Activated T-helper 1 cell treated with anti-CD3 and anti-CD28 coated beads, Interleukin-2, amount 50 U/mL, for 16 hours (primary cell): ENCODE data around the gene TCIRG1.

ENCODE experiments used
- DNase-seq, 2 donors: peaks; one replicate each; pipeline ENCODE4 v3.0.0-alpha.2; 2020; ENCODE audit warnings: low read depth in 1 of 2, low spot score in 1 of 2

Gene TCIRG1

GRCh38 chr11:68050371-68050841 is 11.6 kb downstream of the TCIRG1 start:
- no peak for DNase-seq

DNA sequence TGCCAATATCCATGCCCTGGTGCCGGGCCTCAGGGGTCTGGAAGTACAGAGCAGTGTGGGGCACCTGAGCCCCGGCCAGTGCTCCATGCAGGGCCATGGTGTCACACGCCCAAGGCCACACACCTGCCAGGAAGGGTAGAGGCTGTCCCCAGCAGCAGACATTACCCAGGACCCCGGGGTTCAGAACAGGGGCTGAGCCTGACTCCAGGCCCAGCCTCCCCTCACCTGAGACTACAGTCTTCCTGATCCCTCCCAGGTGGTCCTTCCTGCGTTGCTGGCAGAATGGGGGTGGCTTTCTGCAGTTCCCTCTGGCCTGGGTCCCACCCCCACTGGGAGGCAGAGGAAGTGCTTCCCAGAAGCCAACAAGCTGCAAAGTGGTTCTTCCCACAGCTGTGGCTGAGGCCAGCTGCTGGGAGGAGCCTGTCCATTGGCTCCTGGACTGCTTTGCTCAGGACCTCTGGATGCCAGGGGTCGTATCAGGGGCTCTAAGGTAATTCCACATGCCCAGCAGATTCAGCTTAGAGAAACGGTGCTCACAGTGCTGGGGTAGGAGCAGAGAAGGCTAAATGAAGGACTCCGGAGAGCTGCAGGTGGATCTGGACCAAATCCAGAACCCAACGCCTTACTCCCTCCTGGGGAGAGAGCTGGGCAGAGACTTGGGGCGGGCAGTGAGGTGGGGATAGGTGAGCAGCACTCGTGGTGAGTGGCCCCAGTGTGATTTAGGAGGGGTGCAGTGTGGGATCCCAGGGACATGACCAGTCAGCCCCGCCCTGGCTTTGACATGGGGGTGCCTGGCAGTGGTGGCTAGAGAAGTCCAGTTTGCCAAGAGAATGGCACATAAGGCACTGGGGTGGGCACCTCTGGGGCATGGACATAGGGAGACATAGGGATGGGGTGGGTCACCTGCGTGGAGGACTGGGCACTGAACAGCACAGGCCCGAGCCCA is 12.6 kb downstream of the TCIRG1 start:
- no peak for DNase-seq

DNA sequence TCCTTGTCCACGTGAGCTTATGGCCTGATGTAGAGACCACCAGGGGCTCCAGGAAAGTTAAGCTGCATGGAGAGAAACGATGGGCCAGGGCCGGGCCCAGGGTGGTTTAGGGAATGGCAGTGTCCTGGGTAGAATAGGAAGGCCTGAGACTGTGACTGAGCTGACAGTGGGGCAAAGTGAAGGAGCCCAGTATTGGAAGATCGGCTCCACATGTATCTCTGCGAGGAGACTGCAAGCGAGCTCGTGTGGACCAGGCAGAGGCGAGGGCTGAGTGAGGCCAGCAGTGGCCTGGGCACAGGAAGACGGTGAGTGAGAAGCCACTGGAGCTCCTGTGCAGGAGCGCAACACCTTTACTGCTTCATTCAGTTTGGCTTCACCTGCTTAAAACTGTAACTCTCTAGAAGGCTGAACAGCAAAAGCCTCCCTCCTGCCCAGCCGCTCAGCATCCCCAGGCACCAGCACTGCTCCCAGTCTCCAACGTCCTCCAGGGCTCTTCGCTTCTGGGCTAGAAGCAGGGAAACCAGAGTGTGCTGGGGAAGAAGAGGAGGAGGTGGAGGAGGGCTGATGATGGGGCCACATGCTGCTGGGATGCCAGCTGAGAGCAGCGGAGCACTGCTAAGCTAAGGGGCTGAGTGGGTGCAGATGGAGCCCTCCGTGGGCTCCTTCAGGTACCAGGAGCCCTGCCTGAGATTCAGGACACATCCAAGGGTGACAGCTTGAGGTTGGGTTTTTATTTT is 13.5 kb downstream of the TCIRG1 start:
- no peak for DNase-seq

- no peak for DNase-seq
These were observed 14.3 kb downstream of the TCIRG1 start for GRCh38 chr11:68053117-68053516.

GRCh38 chr11:68053981-68054812 is 15.4 kb downstream of the TCIRG1 start:
- DNase-seq = no peak

DNA sequence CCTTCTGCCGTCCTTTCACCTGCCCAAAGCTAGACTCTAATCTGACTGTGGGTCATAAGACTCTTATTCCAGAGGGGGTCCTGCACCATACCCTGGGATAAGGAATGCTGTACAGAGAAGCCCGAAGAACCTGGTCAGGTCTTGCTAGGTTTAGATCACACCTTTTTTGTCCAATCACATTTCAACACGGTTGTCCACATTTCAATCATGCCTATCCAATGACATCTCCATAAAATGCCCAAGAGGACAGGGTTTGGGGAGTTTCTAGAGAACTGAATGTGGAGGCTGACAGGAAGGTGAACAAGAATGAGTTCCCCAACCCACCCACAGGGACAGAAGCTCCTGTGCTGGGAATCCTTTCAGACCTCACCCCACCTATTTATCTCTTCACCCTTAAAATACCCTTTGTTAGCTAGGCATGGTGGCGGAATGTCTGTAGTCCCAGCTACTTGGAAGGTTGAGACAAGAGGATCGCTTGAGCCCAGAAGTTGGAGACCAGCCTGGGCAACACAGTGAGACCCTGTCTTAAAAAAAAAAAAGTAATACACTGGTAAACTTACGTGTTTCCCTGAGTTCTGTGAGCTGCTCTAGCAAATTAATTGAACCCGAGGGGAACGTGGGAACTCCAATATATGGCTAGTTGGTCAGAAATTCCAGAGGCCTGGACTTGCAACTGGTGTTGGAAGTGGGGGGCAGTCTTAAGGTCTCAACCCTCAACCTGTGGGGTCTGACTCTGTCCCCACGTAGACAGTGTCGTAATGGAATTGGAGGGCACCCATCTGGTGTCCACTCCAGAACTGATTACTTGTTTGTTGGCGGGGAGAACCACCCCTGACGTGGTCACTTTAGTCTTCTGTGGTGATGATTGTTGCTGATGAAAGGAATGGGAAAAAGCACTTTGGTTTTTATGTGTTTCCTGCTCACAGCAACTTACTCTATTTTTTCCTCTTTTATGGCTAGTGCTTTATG is 17.8 kb downstream of the TCIRG1 start:
- DNase-seq = no peak

- no peak for DNase-seq
These were observed 19.0 kb downstream of the TCIRG1 start for GRCh38 chr11:68057807-68058206.

GRCh38 chr11:68061508-68061907 is 22.7 kb downstream of the TCIRG1 start:
- no peak for DNase-seq

DNA sequence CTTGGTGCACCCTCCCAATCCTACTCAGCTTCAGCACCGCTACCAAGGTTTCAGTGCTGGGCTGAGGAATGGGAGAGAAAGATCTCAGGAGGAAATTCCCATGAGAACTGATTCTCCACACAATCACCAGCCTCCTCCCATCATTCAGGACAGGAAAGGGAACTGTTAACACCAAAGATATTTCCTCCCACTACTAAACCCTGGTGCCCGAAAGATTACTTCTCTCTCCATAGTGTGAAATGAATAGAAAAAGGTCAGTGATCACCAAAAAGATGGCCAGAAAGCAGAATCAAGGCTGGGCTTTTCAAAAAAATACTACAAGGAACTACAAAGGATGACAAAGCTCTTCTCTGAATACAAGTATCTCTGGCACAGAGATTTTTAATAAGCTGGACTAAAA is 26.1 kb downstream of the TCIRG1 start:
- DNase-seq = no peak

GRCh38 chr11:68065841-68066240 is 27.0 kb downstream of the TCIRG1 start:
- DNase-seq = no peak

DNA sequence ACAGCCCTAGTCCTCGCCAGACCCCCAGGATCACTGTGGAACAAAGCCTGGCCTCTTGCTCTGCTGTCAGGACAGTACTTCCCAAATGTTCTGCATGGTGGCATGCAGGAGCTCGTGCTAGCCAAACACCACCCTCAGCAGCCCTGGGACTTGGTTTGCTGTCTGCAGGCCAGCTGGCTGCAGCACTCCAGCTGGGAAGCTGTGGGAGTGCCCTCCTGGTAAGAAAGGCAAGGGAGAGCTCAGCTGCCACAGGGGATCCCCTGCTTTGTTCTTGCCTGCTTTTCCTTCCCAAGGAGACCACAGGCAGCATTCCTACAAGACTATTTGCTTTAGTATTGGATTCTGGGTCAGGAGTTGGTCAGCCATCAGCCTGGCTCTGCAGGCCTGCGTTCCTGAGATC is 27.9 kb downstream of the TCIRG1 start:
- DNase-seq = no peak

- DNase-seq = no peak
These were observed 29.2 kb downstream of the TCIRG1 start for GRCh38 chr11:68067991-68068390.

DNA sequence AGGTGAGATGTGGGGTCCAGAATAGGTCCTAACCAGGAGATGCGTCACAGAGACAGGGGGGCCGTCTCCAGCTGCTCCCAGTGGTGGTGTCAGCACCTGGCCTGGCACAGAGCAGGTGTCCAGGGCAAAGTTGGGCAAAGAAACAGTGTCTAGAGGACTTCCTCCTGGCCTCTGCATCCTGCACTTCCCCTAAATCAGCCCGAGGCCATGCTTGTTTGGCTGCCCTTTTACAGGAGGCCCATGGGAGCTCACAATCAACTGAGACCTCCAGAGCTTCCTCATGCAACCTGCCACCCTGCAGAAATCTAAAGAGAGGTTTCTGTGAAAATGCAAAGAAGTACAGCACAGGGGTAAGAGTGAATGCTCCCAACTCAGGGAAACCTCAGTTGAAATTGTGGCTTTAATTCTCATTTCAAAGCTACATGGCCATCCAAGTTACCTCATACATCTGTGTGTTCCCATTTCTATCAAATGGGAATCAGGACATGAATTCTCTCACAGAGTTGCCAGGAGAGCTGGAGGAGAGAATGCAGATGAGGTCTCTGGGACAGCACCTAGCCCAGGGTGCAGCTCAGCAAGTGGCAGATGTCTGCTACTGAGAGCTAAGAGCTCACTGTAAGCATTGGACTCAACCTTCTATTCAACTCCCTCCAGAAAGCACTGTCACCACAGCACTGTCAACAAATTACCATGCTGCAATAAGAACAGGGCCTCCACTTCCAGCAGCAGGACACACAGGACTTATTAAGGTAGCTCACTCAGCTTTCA is 32.6 kb downstream of the TCIRG1 start:
- no peak for DNase-seq

- no peak for DNase-seq
These were observed 35.9 kb downstream of the TCIRG1 start for GRCh38 chr11:68074584-68075352.

DNA sequence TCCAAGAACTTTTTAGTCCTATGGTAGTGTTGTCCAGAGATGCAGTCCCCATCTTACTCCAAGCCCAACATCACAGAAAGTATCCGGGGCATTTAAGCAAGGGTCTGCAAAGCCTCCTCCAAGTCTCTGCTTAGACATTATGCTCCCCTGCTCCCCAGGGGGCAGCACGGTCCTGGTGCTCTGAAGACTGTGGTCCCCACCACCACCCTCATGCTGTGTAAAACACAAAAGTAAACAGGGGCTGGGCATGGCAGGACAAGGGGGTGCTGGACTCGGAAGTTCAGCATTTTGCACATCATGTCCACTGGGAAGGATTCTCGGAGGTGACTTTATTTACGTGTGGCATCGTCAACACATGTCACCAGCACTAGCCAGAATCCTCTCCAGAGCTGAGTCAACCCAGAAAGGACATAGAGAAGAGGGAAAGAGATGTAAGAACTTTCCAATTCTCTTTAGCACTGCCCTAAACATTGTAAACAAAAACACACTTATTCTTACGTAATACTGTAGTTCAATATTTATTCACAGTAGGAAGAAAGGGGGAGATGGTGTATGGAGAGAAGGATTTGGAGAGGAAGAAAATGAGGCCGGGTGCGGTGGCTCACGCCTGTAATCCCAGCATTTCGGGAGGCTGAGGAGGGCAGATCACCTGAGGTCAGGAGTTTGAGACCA is 37.7 kb downstream of the TCIRG1 start:
- no peak for DNase-seq

DNA sequence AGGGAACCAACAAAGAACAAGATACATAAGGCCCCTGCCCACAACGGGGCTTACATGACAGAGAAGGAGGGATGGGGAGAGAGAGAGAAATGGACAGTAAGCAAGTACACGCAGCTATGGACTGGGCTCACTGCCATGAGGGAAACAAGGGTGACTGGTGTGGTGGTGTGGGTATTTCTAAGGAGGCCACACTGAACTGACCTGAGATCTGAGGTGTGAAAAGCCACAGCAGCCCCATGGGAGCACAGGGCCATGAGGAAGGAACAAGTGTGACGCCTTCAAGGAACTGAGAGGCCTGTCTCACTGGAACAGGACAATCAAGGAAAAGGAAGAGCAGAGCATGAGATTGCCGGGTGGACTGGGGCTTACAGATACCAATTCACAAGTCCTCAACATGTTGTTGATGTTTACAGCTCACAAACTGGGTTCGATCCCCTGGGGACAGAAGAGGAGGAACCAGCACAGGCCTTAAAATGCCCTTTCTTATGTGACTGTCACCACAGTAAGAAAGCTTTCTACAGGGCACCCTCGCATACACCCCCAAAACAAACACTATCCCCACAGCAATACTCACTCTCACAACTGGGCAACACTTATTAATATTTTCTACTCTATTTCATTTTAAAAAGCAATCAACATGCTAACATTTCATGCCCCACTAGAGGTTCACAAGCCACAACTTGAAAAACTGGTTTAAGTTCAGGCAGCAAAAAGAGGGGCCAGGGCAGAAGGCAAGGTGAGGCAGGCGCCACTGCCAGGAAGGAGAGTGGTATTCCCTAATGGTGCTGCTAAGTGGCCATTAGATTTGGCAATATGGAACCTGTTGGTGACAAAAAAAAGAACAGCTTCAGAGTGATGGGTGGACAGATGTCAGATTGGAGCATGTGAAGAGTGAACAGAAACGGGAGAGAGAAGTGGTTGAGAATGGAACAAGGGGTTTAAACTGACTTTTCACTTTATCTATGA is 39.1 kb downstream of the TCIRG1 start:
- no peak for DNase-seq

DNA sequence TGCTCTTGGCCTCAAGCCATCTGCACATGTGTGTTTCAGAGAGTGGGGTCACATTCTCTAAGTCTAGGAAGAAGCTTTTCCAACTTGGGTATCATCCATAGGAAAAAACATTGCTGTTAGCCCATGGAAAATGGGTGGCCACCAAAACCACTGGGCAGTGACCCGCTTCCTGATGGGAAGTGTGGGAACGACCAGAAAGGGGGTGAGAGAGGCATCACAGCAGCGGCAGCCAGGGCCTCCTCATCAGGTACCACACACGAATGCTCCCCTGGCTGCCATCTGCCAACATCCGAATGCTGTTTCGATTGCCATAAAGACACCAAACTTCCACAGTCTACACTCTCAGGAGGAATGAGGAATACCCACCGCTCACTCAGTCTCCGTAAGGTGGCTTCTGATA is 42.0 kb downstream of the TCIRG1 start:
- no peak for DNase-seq
